DMS53 (cell line): ENCODE measurements around the gene PDRG1.

ENCODE experiments used
- DNase-seq: peaks from one replicate; lab custom pipeline; 2025; lab: John Stamatoyannopoulos, UW

The PDRG1 gene

GRCh38 chr20:31907046-31907445 is 44.8 kb downstream of the PDRG1 start:
- no peak for DNase-seq

GRCh38 chr20:31906001-31906400 is 45.8 kb downstream of the PDRG1 start:
- DNase-seq = no peak

- DNase-seq = no peak
Measured at GRCh38 chr20:31903627-31904386, 48.0 kb downstream of the PDRG1 start.

GRCh38 chr20:31901615-31902014 is 50.2 kb downstream of the PDRG1 start:
- DNase-seq = peak; percentile 13

GRCh38 chr20:31897541-31897940 is 54.3 kb downstream of the PDRG1 start:
- no peak for DNase-seq

GRCh38 chr20:31896049-31896448 is 55.8 kb downstream of the PDRG1 start:
- no peak for DNase-seq

GRCh38 chr20:31894980-31895675 is 56.7 kb downstream of the PDRG1 start:
- DNase-seq = peak; percentile 24
